ENCODE results near the gene ZNF785.

ZNF785 gene

GRCh38 chr16:30567160-30567990 lies 18.1 kb downstream of the ZNF785 start:
- in situ Hi-C loops (cut with HindIII; ENCODE audit: low sequenced_read_pairs), result no loop called here

DNA sequence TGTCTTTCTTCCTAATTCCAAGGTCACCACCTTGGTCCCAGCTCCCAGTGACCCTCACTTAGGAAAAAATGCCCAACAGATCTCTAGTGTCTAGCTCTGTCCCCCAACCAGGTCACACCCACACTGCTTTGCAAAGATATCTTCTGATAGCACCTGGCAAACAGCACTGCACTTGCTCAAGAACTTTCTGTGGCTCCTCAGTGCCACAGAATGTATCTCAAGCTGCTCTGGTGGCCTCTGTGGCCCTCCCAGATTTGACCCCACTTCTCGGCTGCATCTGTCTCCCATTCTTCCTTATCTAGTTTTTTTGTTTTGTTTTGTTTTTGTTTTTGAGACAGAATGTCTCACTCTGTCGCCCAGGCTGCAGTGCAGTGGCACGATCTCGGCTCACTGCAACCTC lies 19.0 kb downstream of the ZNF785 start:
- in situ Hi-C loops (cut with HindIII; ENCODE audit: low sequenced_read_pairs), result no loop called here

DNA sequence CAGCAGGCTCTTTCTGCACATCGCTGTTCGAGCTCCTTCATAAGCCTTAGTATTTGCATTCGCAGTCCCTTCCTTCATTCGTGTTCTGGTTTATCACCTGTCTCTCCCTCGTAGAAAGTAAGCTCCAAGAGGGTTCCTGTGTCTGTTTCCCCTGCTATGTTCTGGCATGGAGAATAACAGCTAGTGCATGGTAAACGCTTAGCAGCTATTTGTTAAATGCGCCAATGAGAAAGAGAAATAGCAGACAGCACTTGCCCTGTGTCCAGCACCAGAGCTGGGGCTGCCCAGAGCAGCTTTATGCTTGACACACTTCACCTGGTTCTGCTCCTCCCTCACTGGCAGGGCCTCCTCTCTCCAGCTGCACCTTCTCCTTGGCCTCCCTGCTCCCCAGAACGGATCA lies 19.5 kb downstream of the ZNF785 start:
- in situ Hi-C loops (cut with HindIII; ENCODE audit: low sequenced_read_pairs), result no loop called here

GRCh38 chr16:30565526-30565925 lies 20.0 kb downstream of the ZNF785 start:
- in situ Hi-C loops (cut with HindIII; ENCODE audit: low sequenced_read_pairs), result no loop called here

- in situ Hi-C loops (cut with HindIII; ENCODE audit: low sequenced_read_pairs), result no loop called here
These were observed 23.5 kb downstream of the ZNF785 start for GRCh38 chr16:30562021-30562420.

DNA sequence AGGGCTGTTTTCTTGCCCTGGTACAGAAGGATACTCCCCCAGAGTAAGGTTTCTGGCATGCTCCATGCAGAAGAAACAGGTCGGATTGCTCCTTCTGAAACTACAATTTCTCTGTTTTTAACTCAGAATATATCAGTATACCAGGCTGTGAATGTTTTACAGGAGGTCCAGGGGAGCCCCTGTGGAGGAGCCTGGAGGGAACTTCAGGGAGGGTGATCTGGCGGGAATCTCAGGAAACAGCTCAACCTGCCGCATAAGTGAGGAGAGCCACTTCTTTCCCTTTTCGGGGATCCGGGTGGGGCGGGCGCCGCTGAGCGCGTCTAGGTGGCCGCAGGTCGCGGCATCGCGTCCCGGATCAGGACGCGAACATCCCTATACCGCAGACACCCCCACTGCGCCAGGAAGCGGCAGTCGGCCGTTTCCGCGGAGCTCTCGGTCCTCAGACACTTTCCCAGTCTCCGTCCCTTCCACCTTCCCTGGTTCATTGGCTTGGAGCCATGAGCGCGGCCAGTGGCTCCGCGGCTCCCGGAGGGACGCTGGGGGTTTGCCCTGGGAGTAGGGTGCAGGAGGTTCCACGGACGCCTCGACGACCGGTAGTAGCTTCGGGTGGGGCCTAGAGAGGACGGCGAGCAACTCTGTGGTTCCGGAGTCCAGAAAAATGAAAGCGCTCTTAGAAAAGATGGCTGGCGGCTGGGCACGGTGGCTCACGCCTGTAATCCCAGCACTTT lies 24.2 kb downstream of the ZNF785 start:
- in situ Hi-C loops (cut with HindIII; ENCODE audit: low sequenced_read_pairs), result no loop called here

GRCh38 chr16:30559690-30560089 lies 25.8 kb downstream of the ZNF785 start:
- in situ Hi-C loops (cut with HindIII; ENCODE audit: low sequenced_read_pairs), result no loop called here

GRCh38 chr16:30558789-30559377 lies 26.6 kb downstream of the ZNF785 start:
- in situ Hi-C loops (cut with HindIII; ENCODE audit: low sequenced_read_pairs), result no loop called here

GRCh38 chr16:30557957-30558788 lies 27.3 kb downstream of the ZNF785 start, which contains the start of gene ZNF764:
TSS of gene ZNF764 (minus strand) at chr16:30558374. CDS start at chr16:30558182, 192 bp downstream.
- in situ Hi-C loops (cut with HindIII; ENCODE audit: low sequenced_read_pairs), result no loop called here

GRCh38 chr16:30557707-30557956 lies 27.9 kb downstream of the ZNF785 start:
- in situ Hi-C loops (cut with HindIII; ENCODE audit: low sequenced_read_pairs), result no loop called here

DNA sequence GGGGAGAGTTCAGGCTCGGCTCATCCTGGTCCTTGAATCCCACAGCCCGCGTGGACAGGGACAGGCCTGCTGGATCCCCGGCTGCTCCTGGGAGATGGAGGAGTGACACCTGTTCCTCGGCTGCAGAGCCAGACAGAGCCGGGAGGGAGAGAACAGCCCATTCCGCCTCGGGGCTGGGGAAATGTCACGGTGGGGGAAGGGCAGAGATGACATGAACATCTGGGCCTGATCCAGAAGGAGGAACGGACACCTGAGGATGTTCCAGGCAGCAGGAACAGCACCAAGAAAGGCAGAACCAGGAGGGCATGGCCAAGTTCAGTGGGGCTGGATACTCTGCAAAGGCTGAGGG lies 29.4 kb downstream of the ZNF785 start:
- in situ Hi-C loops (cut with HindIII; ENCODE audit: low sequenced_read_pairs), result no loop called here

- in situ Hi-C loops (cut with HindIII; ENCODE audit: low sequenced_read_pairs), result no loop called here
These were observed 30.0 kb downstream of the ZNF785 start for GRCh38 chr16:30555315-30556124.

DNA sequence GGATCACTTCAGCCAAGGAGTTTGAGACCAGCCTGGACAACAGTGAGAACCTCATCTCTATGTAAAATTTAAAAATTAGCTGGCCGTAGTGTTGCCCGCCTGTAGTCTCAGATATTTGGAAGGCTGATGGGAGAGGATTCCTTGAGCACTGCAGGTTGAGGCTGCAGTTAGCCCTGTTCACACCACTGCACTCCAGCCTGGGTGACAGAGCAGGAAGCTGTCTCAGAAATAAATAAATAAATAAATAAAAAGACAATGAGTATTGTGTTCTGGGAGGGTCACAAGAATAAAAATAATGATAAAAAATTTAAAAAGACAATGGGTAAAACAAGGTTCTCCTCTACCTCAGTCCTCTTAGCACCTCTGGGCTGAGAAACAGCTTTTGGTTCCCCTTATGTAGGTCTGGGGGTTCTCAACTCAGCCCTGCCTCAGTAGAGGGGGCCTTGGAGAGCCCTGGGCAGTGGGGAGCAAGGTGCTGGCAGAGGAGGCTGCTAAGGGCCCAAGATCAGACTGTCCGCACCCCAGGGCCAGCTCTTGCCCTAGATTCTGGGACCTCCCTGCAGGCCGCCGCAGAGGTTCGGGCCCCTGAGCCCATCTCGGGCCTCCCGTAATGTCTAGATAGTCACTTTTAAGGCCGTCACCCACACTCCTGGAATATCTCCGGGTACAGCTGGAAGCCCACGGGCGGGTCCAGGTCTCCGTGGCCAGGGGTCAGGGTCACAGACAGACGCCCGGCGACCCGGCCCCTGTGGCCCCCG lies 30.8 kb downstream of the ZNF785 start:
- in situ Hi-C loops (cut with HindIII; ENCODE audit: low sequenced_read_pairs), result no loop called here

DNA sequence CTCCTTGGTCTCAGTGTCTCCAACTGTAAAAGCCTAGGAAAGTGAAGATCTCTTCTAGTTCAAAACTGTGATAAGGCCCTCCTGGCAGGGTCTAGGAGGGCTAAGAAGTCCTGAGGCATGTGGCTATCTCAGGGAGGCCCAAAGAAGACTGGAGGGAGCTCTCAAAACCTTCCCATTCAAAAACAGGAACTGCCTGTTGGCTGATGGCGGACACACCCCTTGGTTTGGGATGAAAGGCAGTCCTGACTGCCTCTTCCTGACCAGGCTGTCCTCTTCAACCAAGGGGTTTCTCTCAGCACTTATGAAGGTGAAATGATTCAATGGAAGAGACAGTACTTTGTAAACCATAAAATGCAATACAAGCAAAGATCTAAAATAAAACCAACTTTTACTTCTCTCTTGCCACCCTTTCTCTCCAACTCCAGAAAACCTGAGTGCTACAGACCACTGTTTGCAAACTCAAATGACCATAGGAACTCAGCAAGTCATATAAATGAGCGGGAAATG lies 32.1 kb downstream of the ZNF785 start:
- in situ Hi-C loops (cut with HindIII; ENCODE audit: low sequenced_read_pairs), result no loop called here

GRCh38 chr16:30552956-30553355 lies 32.5 kb downstream of the ZNF785 start:
- in situ Hi-C loops (cut with HindIII; ENCODE audit: low sequenced_read_pairs), result no loop called here

- in situ Hi-C loops (cut with HindIII; ENCODE audit: low sequenced_read_pairs), result no loop called here
These were observed 33.7 kb downstream of the ZNF785 start for GRCh38 chr16:30551781-30552180.

DNA sequence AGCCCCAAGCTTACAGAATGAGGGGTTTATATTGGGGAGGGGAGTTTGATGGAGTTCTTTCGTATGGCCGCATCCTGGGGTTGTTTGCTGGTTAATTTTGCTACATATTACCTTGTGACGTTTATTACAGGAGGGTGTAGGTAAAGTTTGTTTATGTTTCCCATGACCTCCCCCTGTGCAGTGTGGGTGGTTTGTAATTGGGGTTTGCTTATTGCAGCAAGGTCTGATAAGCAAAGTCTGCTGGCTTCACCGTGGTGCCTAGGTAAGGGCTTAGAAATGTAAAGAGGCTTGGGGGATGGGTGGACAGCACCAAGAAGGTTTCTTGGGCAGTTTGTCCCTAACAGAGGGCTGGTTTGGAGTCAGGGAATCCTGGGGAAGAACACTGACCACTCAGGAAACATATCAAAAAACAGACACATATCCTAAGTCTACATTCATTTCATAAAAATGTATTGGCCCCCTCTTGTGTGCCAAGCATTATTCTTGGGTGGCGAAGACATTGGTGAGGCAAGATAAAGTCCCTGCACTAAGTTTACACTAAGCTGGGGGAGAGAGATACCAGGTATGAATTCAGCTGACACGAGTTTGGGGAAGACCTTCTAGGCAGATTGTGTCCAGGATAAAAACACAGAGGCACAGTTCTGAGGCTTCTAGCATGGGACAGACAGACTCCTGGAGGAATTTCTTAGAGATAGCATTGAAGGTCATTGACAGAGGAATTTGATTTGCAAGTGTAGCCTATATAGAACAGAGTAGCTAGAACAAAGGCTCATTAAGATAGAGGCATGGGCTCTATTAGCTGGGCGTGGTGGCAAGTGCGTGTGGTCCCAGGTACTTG lies 36.9 kb downstream of the ZNF785 start:
- in situ Hi-C loops (cut with HindIII; ENCODE audit: low sequenced_read_pairs), result no loop called here

DNA sequence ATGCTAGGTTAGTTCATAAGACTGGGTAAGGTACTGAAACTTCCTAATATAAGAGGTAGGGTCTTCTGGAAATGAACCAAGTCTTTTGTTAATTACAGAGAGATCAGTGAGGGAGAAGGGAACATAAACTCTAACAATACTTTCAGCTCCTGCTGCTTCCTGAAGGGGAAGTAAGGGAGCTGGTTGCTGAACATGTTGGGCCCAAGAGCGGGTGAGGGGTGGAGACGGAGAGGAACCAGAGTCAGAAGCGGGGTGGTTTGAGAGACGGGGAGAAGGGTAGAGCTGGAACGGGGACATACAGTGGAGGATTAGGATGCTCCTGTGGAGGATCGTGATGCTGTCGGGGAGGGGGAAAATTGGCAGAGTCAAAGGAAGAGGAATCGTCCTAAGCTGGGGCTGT lies 39.4 kb downstream of the ZNF785 start:
- in situ Hi-C loops (cut with HindIII; ENCODE audit: low sequenced_read_pairs), result no loop called here

DNA sequence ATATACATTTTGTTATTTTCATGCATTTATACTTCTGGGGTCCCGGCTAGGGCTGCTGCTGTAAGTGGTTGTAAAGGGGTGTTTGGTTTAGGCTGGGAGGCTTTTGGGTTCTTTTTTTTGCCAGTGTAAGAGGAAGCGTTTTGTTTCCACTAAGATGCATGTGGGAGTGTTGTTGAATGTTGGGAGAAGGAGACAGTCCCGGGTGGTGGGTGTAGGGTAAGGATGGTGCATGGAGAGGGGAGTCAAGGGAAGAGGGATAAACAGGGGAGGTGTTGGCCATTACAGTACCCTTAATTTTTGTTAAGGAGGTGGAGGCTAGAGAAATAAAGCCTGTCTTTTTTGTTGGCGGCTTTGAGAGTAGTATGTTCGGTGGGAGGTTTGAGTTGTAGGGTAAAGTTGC lies 42.4 kb downstream of the ZNF785 start:
- in situ Hi-C loops (cut with HindIII; ENCODE audit: low sequenced_read_pairs), result no loop called here
